Hepatocyte (in vitro differentiated cells): ENCODE measurements around the gene THRA. TPM values are rescaled to one million over a fixed set of nuclear protein-coding genes. Genes with fewer than 3 reads are reported as not detected.

ENCODE experiments used
- DNase-seq: peaks from one replicate; pipeline ENCODE4 v3.0.0-alpha.2; 2016; ENCODE audit warnings: low spot score
- H2AFZ ChIP-seq: fragments of 200-600 bp; sonication (generic); 2 replicates; pipeline ENCODE4 v1.6.0; 2016; ENCODE audit warnings: antibody characterized with exemption, mild to moderate bottlenecking
- H3K27ac ChIP-seq: fragments of 200-600 bp; sonication (generic); 2 replicates; pipeline ENCODE4 v1.5.1; 2016; ENCODE audit warnings: mild to moderate bottlenecking
- H3K27me3 ChIP-seq: fragments of 200-600 bp; sonication (generic); 2 replicates; pipeline ENCODE4 v1.6.1; 2016
- H3K36me3 ChIP-seq: fragments of 200-600 bp; sonication (generic); replicated peaks from 2 replicates; pipeline ENCODE4 v1.5.1; 2016; ENCODE audit warnings: low read depth; ENCODE audit not compliant: insufficient read depth
- H3K4me1 ChIP-seq: fragments of 200-600 bp; sonication (generic); 2 replicates; pipeline ENCODE4 v1.5.1; 2016; ENCODE audit warnings: mild to moderate bottlenecking, moderate library complexity; ENCODE audit not compliant: insufficient read depth
- H3K4me2 ChIP-seq: fragments of 200-600 bp; sonication (generic); 2 replicates; pipeline ENCODE4 v1.6.0; 2016
- H3K4me3 ChIP-seq: fragments of 200-600 bp; sonication (generic); 2 replicates; pipeline ENCODE4 v1.5.1; 2016; ENCODE audit warnings: mild to moderate bottlenecking
- H3K79me2 ChIP-seq: fragments of 200-600 bp; sonication (generic); 2 replicates; pipeline ENCODE4 v1.6.0; 2017; ENCODE audit warnings: mild to moderate bottlenecking
- H3K9me2 ChIP-seq: fragments of 200-600 bp; sonication (generic); replicated peaks from 2 replicates; pipeline ENCODE4 v1.6.0; 2017; ENCODE audit warnings: mild to moderate bottlenecking; ENCODE audit not compliant: insufficient read depth
- H3K9me3 ChIP-seq: fragments of 200-600 bp; sonication (generic); 2 replicates; pipeline ENCODE4 v1.5.1; 2016; ENCODE audit warnings: low read depth, mild to moderate bottlenecking
- H4K20me1 ChIP-seq: fragments of 200-600 bp; sonication (generic); 2 replicates; pipeline ENCODE4 v1.6.0; 2016; ENCODE audit warnings: mild to moderate bottlenecking; ENCODE audit not compliant: insufficient read depth, poor library complexity, severe bottlenecking
- EZH2 ChIP-seq: fragments of 200-600 bp; sonication (generic); IDR thresholded peaks from 2 replicates; pipeline ENCODE4 v1.6.1; 2016; ENCODE audit warnings: antibody characterized with exemption, mild to moderate bottlenecking, borderline replicate concordance
- EZH2phosphoT487 ChIP-seq: fragments of 200-600 bp; sonication (generic); IDR thresholded peaks from one replicate; pipeline ENCODE4 v1.6.1; 2018; ENCODE audit warnings: antibody characterized with exemption, mild to moderate bottlenecking, low read depth, moderate library complexity; ENCODE audit not compliant: unreplicated experiment, severe bottlenecking
- WGBS: methylation state at CpG from one replicate; pipeline ENCODE4 v1.1.6; 2016; ENCODE audit warnings: low lambda C conversion rate; ENCODE audit errors: missing lambda C conversion rate; 5-methylcytosine and 5-hydroxymethylcytosine counted together
- polyA plus RNA-seq: library from polyadenylated mRNA; unstranded; fragments of >200 nt; fragmentation: Nextera tagmentation; extraction: Ambion mirVana; gene quantifications from 2 replicates; pipeline ENCODE4 v1.2.1, GENCODE V29; 2016
- total RNA-seq: library from RNA; depleted of rRNA; stranded (reverse); fragments of >200 nt; gene quantifications from 2 replicates; pipeline ENCODE4 v1.2.3, GENCODE V29; 2014
- TF ChIP-seq, protein P1 (sequence below): fragments of 200-600 bp; sonication (generic); IDR thresholded peaks from 2 replicates; pipeline ENCODE4 v1.5.1; 2016; ENCODE audit warnings: antibody characterized with exemption, mild to moderate bottlenecking; ENCODE audit not compliant: poor library complexity

Gene THRA
- total and polyA plus RNA-seq, 2 experiments from 2014 or later = 22.5 to 35.3 TPM

DNA sequence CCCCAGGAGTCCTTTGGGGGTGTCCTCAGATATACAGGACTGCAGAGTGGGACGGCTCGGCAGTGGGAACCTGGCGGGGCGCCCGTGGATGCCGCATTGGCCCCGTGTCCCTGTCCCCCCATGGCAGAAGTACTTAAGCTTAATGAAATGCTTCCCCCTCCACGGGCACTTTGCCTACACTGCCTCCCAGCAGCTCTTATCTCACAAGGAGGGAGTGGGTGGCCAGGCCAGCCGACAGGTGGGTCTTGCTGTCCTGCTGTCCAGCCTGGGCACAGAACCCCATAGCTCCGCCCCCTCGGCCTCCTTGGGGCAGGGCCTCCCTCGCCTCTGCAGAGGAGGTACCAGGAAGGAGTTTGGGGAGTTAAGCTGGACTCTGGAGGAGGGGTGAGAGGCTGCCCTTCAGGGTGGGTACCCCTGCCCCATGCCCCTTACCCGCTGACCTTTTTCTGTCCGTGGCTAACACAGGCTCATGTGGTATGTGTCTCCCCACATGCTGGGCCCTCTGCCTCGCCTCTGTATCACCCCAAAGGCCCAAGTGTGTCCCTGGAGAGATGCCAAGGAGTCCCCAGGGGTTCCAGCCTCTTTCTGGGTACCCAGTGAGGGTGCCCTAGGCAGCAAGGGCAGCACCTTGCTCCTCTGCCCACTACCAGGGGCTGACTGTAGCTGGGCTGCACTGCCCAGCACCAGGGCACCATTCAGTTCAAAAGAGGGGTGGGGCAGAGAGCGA is 8.7 kb downstream of the THRA start:
- Histone ChIP-seq H3K9me2 (no peaks in the 10 kb centered on the region), H3K4me1 (peaks cover 85% of the 10 kb centered on the region), H2AFZ (no peak overlapping the region), H3K36me3 (no peaks in the 10 kb centered on the region), H3K27me3 (no peaks in the 10 kb centered on the region), H3K4me3 (no peak overlapping the region), H3K27ac (peak overlapping the region; percentile 98), H3K4me2 (peak overlapping the region; percentile 67), H4K20me1 (peaks cover 3% of the 10 kb centered on the region), H3K9me3 (no peaks in the 10 kb centered on the region), H3K79me2 (peaks cover 72% of the 10 kb centered on the region)
- 65% methylated on average over 16 of the region's 16 CpGs for WGBS
- no peak for TF ChIP-seq EZH2
- TF ChIP-seq, protein P1, sequence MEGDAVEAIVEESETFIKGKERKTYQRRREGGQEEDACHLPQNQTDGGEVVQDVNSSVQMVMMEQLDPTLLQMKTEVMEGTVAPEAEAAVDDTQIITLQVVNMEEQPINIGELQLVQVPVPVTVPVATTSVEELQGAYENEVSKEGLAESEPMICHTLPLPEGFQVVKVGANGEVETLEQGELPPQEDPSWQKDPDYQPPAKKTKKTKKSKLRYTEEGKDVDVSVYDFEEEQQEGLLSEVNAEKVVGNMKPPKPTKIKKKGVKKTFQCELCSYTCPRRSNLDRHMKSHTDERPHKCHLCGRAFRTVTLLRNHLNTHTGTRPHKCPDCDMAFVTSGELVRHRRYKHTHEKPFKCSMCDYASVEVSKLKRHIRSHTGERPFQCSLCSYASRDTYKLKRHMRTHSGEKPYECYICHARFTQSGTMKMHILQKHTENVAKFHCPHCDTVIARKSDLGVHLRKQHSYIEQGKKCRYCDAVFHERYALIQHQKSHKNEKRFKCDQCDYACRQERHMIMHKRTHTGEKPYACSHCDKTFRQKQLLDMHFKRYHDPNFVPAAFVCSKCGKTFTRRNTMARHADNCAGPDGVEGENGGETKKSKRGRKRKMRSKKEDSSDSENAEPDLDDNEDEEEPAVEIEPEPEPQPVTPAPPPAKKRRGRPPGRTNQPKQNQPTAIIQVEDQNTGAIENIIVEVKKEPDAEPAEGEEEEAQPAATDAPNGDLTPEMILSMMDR = no peak
- no peak for TF ChIP-seq EZH2phosphoT487
- DNase-seq = peak; percentile 79

DNA sequence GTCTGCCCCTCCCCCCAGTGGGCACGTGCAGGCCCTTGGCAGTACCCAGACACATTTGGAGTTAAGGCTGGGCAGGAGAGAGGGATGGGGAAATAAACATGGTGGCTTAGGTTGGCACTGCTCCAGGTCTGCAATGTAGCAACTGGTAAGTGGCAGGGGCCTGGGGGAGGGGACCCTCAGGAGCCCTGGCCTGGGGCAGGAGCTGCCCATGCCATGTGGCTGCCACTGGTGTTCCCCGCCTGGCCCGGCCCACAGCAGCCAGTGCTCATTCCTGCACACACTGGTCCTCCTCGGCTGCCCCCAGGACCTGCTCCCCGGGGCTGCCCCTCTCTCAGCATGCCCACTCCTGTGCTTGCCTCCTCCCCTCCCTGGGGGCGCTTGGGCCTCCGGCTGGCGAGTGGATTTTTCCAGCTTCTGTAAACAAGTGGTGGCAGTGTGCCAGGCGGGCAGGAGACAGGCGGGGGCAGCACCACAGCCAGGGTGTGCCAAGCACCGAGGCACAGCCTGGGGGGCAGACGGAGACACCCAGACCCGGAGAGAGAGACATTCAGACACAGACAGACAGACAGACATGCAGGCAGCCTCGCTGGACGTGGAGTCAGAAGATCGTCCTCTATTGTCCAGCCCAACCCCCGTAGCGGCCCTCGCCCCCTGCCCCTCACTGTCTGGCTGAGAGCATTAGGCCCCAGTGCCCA is 9.4 kb downstream of the THRA start:
- Histone ChIP-seq H3K79me2 (peaks cover 71% of the 10 kb centered on the region), H3K9me3 (no peaks in the 10 kb centered on the region), H4K20me1 (peaks cover 3% of the 10 kb centered on the region), H3K9me2 (no peaks in the 10 kb centered on the region), H3K4me1 (peaks cover 82% of the 10 kb centered on the region), H3K36me3 (no peaks in the 10 kb centered on the region), H2AFZ (no peak overlapping the region), H3K27me3 (no peaks in the 10 kb centered on the region), H3K4me2 (peak overlapping the region; percentile 67), H3K27ac (peak overlapping the region; percentile 98), H3K4me3 (no peak overlapping the region)
- peak; percentile 72 for DNase-seq
- TF ChIP-seq EZH2 (no peak), EZH2phosphoT487 (no peak)
- TF ChIP-seq, protein P1 = no peak
- 58% methylated on average over 15 of the region's 19 CpGs for WGBS

DNA sequence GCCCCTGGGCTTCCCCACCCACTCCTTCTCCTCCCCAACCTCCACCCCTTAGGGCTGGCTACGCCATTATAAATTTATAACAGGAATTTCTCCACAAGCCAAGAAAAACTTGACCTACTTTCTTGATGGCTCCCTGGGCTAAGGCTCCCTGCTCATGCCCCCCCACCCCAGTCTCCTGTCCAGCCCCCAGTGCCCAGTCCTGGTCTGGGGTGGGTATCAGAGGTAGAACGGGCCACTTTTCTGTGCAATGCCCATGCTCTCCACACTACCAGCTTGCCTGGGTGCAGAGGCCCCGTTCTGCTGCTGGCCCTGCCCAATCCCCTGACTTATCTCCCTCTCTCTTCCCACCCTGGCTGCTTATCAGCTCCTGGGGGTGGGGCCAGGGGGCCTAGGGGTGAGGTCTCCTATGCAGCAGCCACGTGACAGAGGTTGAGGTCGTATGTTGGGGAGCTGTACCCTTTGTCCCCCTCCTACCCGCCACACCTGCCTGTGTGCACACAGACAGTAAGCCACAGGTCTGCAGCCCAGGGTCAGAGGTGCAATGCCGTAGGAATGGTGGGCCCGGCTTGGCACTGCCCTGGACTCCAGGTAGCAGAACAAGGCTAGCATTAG is 10.1 kb downstream of the THRA start:
- Histone ChIP-seq H4K20me1 (peaks cover 3% of the 10 kb centered on the region), H3K9me2 (no peaks in the 10 kb centered on the region), H3K4me2 (peak overlapping the region; percentile 67), H3K36me3 (no peaks in the 10 kb centered on the region), H2AFZ (no peak overlapping the region), H3K9me3 (no peaks in the 10 kb centered on the region), H3K4me3 (no peak overlapping the region), H3K27ac (peak overlapping the region; percentile 98), H3K27me3 (no peaks in the 10 kb centered on the region), H3K79me2 (peaks cover 69% of the 10 kb centered on the region), H3K4me1 (peaks cover 79% of the 10 kb centered on the region)
- peak; percentile 77 for DNase-seq
- TF ChIP-seq EZH2 (no peak), EZH2phosphoT487 (no peak)
- TF ChIP-seq, protein P1 = no peak
- 40% methylated on average over 8 of the region's 8 CpGs for WGBS
